Spleen (tissue), 11 donors: Measurements from ENCODE around the gene NKX6-2. TPM values are rescaled to one million over a fixed set of nuclear protein-coding genes. Genes with fewer than 3 reads are reported as not detected.
"Not testable (repeated sequence)": the region's sequence is repeated elsewhere in the genome, so short reads cannot be mapped to it uniquely, and the experiment has no call there.

Experiments
- DNase-seq: peaks from one replicate; pipeline ENCODE4 v3.0.0-alpha.2; 2020
- H3K27ac ChIP-seq, 8 donors: fragments of 200-600 bp; sonication (generic) in 7 of 8; 1 replicate in 4 of 8; 2 replicates in 4 of 8; pipeline versions ENCODE4 v1.5.0 to v1.8.0; 2016 to 2021; ENCODE audit warnings: inconsistent platforms in 4 of 8, mild to moderate bottlenecking in 4 of 8, moderate library complexity in 1 of 8
- H3K27me3 ChIP-seq, 7 donors: fragments of 200-600 bp; sonication (generic) in 6 of 7; replicated peaks in 1 of 7; 1 replicate in 4 of 7; 2 replicates in 3 of 7; pipeline versions ENCODE4 v1.5.0 to v1.8.0; 2016 to 2021; ENCODE audit warnings: inconsistent platforms in 3 of 7, mild to moderate bottlenecking in 1 of 7
- H3K36me3 ChIP-seq, 6 donors: fragments of 200-600 bp; sonication (generic) in 5 of 6; 1 replicate in 4 of 6; 2 replicates in 2 of 6; pipeline versions ENCODE4 v1.5.0 to v1.8.0; 2016 to 2021; ENCODE audit warnings: inconsistent platforms in 2 of 6
- H3K4me1 ChIP-seq, 6 donors: fragments of 200-600 bp; sonication (generic) in 5 of 6; 1 replicate in 3 of 6; 2 replicates in 3 of 6; pipeline versions ENCODE4 v1.5.0 to v1.8.0; 2016 to 2021; ENCODE audit warnings: inconsistent platforms in 3 of 6
- H3K4me3 ChIP-seq, 8 donors: fragments of 200-600 bp; sonication (generic) in 7 of 8; 1 replicate in 4 of 8; 2 replicates in 4 of 8; pipeline versions ENCODE4 v1.5.0 to v1.8.0; 2016 to 2021; ENCODE audit warnings: inconsistent platforms in 4 of 8, mild to moderate bottlenecking in 4 of 8, moderate library complexity in 2 of 8
- H3K9me3 ChIP-seq, 8 donors: fragments of 200-600 bp; sonication (generic) in 7 of 8; 1 replicate in 4 of 8; 2 replicates in 4 of 8; pipeline versions ENCODE4 v1.5.0 to v1.8.0; 2016 to 2021; ENCODE audit warnings: inconsistent platforms in 4 of 8
- POLR2A ChIP-seq, 3 donors: fragments of 450-650 bp; IDR thresholded peaks; one replicate each; pipeline ENCODE4 v1.5.1; 2017; ENCODE audit warnings: antibody characterized with exemption in 3 of 3, mild to moderate bottlenecking in 1 of 3
- POLR2AphosphoS5 ChIP-seq, 3 donors: sonication (generic); formaldehyde crosslinking; IDR thresholded peaks; one replicate each; pipeline ENCODE4 v1.5.1; 2017; ENCODE audit warnings: antibody characterized with exemption in 3 of 3
- WGBS, 5 donors: extraction: QIAGEN DNeasy Blood & Tissue Kit in 3 of 5; methylation state at CpG; one replicate each; pipeline versions ENCODE4 v1.1.5 to v1.1.7; 2013 to 2018; 5-methylcytosine and 5-hydroxymethylcytosine counted together
- intact Hi-C: fragments of 100-400 bp; cut with DNase I; formaldehyde crosslinking; loops from one replicate; pipeline ENCODE4 v1.15.0; 2023; ENCODE audit warnings: low total_unique reads
- polyA plus RNA-seq, 3 donors: library from polyadenylated mRNA; stranded (reverse); fragments of 200-250 nt; gene quantifications; one replicate each; pipeline ENCODE4 v1.2.1, GENCODE V29; 2013
- total RNA-seq, 7 donors: library from RNA; depleted of rRNA in 3 of 7; stranded (reverse); fragments of >200 nt in 3 of 7; fragmentation: NEBNext Ultra II Directional in 4 of 7; extraction: Animal tissue kit (Norgen Biotek cat#: 25700) in 4 of 7; gene quantifications; one replicate each; pipeline versions ENCODE4 v1.1.0 to v1.2.1, GENCODE V29; 2016 to 2021
- TF ChIP-seq, protein P1 (sequence below), 11 experiments: fragments of 200-600 bp in 7 of 11; fragments of 450-650 bp in 4 of 11; sonication (generic) in 4 of 11; IDR thresholded peaks in 8 of 11; conservative IDR thresholded peaks in 3 of 11; 1 replicate in 7 of 11; 2 replicates in 4 of 11; pipeline versions ENCODE4 v1.4.0 to v1.8.0; 2016 to 2021; ENCODE audit warnings: antibody characterized with exemption in 11 of 11, inconsistent platforms in 4 of 11, mild to moderate bottlenecking in 1 of 11
- donor health status: healthy with polysubstance abuse.
- donor health status: DM: no; HTN: no; CAD: no; lungs with moderate emphysema.
- donor health status: DM: no; HTN: no; CAD: no.
- donor health status: Bipolar disorder and iron deficiency.
- donor health status: healthy.
- donor health status: DM: no; HTN: no; CAD: no.
- donor health status: DM: yes; HTN: yes; CAD: no.

NKX6-2 gene
- total and polyA plus RNA-seq, 10 donors = 0.03 to 0.08 TPM; not detected in 8

DNA sequence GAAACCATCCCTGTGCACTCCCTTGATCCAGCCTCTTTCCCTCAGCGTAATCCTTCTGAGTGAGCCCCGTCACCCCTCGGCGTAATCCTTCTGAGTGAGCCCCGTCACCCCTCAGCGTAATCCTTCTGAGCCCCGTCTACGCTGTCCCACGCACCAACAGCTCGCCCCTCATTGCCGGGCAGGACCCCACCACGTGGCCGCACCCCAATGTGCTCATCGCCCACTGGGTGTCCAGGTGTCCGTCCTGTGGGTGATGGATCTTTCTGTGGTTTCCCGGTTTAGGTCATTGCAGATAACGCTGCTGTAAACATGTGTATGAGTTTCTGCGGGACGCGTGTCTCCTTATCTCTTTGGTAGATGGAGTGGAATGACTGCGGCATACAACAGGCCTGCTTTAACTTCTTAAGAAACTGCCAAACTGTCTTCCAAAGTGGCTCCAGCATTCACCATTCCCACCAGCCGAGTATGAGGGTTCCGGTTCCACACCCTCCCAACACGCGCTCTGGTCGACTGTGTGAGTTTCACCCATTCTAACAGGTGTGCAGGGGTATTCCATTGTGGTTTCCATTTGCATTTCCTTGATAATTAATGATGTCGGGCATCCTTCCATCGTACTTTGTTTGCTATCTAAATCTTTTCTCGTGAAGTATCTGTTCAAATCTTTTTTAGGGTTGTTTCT lies 42.1 kb upstream of the NKX6-2 start:
- Histone ChIP-seq H3K27me3 (peaks cover 0 to 13% (median 5%) of the 10 kb centered on the region in 7 donors), H3K9me3 (peaks cover 0 to 10% (median 0%) of the 10 kb centered on the region in 8 donors), H3K27ac (no peak overlapping the region), H3K4me1 (no peaks in the 10 kb centered on the region), H3K36me3 (no peaks in the 10 kb centered on the region), H3K4me3 (no peak overlapping the region)
- intact Hi-C loops = no loop called here
- TF ChIP-seq POLR2AphosphoS5 (IDR thresholded peaks at IDR 0.05) (no peak), POLR2A (IDR thresholded peaks at IDR 0.05) (no peak)
- TF ChIP-seq, protein P1, sequence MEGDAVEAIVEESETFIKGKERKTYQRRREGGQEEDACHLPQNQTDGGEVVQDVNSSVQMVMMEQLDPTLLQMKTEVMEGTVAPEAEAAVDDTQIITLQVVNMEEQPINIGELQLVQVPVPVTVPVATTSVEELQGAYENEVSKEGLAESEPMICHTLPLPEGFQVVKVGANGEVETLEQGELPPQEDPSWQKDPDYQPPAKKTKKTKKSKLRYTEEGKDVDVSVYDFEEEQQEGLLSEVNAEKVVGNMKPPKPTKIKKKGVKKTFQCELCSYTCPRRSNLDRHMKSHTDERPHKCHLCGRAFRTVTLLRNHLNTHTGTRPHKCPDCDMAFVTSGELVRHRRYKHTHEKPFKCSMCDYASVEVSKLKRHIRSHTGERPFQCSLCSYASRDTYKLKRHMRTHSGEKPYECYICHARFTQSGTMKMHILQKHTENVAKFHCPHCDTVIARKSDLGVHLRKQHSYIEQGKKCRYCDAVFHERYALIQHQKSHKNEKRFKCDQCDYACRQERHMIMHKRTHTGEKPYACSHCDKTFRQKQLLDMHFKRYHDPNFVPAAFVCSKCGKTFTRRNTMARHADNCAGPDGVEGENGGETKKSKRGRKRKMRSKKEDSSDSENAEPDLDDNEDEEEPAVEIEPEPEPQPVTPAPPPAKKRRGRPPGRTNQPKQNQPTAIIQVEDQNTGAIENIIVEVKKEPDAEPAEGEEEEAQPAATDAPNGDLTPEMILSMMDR (IDR thresholded peaks at IDR 0.05 in 8 of 11, conservative IDR thresholded peaks at IDR 0.05 in 3 of 11) = no peak
- peak; percentile 20 for DNase-seq
- 84 to 94% (median 87%) methylated on average over 29 of the region's 29 CpGs for WGBS, 5 donors

DNA sequence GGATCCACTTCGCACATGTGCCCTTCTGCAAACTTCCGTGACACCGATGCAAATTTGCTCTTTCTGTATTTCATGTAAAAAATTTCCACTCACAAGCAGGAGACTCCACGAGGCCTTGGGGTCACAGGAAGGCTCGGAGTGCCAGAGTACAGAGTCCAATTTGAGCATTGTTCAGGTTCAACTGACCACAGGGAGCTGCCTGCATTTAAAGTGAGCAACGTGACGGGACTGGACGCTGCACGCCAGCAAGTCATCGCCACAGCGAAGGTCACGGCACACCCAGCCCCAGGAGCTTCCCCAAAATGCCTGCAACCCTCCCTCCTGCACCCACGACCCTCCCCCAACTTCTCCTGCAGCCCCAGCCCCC lies 41.5 kb upstream of the NKX6-2 start:
- H3K4me3 ChIP-seq = no peak overlapping the region
- peaks cover 0 to 8% (median under 1%) of the 10 kb centered on the region in 7 donors for H3K27me3 ChIP-seq
- H3K27ac ChIP-seq = no peak overlapping the region
- peaks cover 0 to 10% (median 0%) of the 10 kb centered on the region in 8 donors for H3K9me3 ChIP-seq
- H3K4me1 ChIP-seq = no peaks in the 10 kb centered on the region
- TF ChIP-seq POLR2A (IDR thresholded peaks at IDR 0.05) (no peak), POLR2AphosphoS5 (IDR thresholded peaks at IDR 0.05) (no peak)
- TF ChIP-seq, protein P1 (IDR thresholded peaks at IDR 0.05 in 8 of 11, conservative IDR thresholded peaks at IDR 0.05 in 3 of 11) = no peak
- 76 to 83% (median 79%) methylated on average over 13 of the region's 13 CpGs for WGBS, 5 donors
- DNase-seq = peak; percentile 44
- intact Hi-C loops = no loop called here
- H3K36me3 ChIP-seq = no peaks in the 10 kb centered on the region

DNA sequence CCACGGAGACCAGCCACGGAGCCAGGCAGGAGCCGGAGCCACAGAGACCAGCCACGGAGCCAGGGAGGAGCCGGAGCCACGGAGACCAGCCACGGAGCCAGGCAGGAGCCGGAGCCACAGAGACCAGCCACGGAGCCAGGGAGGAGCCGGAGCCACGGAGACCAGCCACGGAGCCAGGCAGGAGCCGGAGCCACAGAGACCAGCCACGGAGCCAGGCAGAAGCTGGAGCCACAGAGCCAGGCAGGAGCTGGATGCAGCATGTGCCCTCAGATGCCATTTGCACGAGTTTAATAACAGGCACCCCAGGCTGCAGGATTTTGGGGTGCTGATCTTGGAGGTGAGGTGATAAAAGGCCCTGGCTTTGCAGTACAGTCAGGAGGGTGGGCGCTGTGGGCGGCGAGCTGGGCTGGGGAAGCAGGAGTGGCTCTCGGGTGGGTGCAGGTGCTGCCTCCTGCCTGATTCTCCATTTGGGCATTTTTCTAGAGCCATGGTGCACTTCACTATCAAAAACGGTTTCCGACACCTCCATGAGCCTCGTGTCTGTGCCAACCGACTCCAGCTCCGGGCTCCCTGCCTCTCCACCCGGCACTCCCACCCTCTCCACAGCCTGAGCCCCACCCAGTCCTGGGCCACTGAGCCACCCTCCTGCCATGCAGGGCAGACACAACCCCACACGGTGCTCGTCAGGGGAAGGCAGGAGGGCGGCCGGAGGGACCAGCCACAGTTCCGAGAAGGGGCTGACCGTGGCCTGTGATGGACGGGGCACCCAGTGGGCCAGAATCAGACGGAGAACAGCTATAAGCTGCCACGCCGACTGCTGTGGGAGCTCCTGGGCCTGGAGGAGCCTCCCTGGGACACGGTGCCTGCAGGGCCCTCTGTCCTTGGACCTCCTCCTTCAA lies 40.8 kb upstream of the NKX6-2 start:
- Histone ChIP-seq H3K4me1 (no peaks in the 10 kb centered on the region), H3K4me3 (no peak overlapping the region), H3K27ac (no peak overlapping the region), H3K36me3 (no peaks in the 10 kb centered on the region), H3K27me3 (peaks cover 0 to 2% (median 0%) of the 10 kb centered on the region in 7 donors), H3K9me3 (peaks cover 0 to 10% (median 0%) of the 10 kb centered on the region in 8 donors)
- intact Hi-C loops = no loop called here
- TF ChIP-seq POLR2AphosphoS5 (IDR thresholded peaks at IDR 0.05) (no peak), POLR2A (IDR thresholded peaks at IDR 0.05) (no peak)
- TF ChIP-seq, protein P1 (IDR thresholded peaks at IDR 0.05 in 8 of 11, conservative IDR thresholded peaks at IDR 0.05 in 3 of 11) = no peak
- WGBS, 5 donors = 92 to 97% (median 95%) methylated on average over 28 to 36 of the region's 36 CpGs
- peak; percentile 47 for DNase-seq

DNA sequence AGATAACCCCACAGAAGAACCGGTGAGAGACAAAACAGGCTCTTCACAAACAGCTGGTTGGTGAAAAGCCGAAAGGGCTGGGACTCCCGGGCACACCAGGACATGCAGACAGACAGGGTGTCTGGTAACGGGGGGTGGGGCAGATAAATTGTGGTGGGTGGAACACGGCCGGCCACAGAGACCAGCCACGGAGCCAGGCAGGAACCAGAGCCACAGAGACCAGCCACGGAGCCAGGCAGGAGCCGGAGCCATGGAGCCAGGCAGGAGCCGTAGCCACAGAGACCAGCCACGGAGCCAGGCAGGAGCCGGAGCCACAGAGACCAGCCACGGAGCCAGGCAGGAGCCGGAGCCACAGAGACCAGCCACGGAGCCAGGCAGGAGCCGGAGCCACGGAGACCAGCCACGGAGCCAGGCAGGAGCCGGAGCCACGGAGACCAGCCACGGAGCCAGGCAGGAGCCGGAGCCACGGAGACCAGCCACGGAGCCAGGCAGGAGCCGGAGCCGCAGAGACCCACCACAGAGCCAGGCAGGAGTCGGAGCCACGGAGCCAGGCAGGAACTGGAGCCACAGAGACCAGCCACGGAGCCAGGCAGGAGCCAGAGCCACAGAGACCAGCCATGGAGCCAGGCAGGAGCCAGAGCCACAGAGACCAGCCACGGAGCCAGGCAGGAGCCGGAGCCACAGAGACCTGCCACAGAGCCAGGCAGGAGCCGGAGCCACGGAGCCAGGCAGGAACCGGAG lies 40.0 kb upstream of the NKX6-2 start:
- peak; percentile 17 for DNase-seq
- H3K36me3 ChIP-seq = not testable (repeated sequence)

More for the DNA sequence above, 40.0 kb upstream of the NKX6-2 start:
- H3K4me1 ChIP-seq, H3K4me3 ChIP-seq, H3K27ac ChIP-seq, H3K9me3 ChIP-seq, intact Hi-C loops, H3K27me3 ChIP-seq: not testable (repeated sequence)
- WGBS, 5 donors = 86 to 96% (median 90%) methylated on average over 25 to 34 of the region's 34 CpGs
